H1 (cell line): Measurements from ENCODE around the gene RAP1GAP. TPM values are rescaled to one million over a fixed set of nuclear protein-coding genes. Genes with fewer than 3 reads are reported as not detected.

ENCODE experiments used
- CTCF ChIA-PET: fragments of 300-600 bp; sonication (Branson Sonifier 250); formaldehyde crosslinking; loops from one replicate; lab custom pipeline; 2021; ENCODE audit not compliant: partially characterized antibody; lab: Charles Lee
- POLR2A ChIA-PET: fragments of 300-600 bp; sonication (Branson Sonifier 250); formaldehyde crosslinking; loops from one replicate; lab custom pipeline; 2021; ENCODE audit warnings: inconsistent platforms; ENCODE audit not compliant: partially characterized antibody; lab: Charles Lee
- DNase-seq, 2 experiments: peaks; one replicate each; pipeline versions ENCODE4 v3.0.0 to v3.0.0-alpha.2; 2010 to 2022; ENCODE audit warnings: low spot score in 2 of 2, low read depth in 1 of 2, mixed read lengths in 1 of 2
- FAIRE-seq: peaks from 2 replicates; lab custom pipeline; 2011; peaks lifted over from hg19 to GRCh38; lab: Jason Lieb, UNC
- H2AFZ ChIP-seq: 2 replicates; pipeline ENCODE4 v1.8.1; 2012; ENCODE audit warnings: low read length, inconsistent platforms
- H2AK5ac ChIP-seq: 2 replicates; pipeline ENCODE4 v1.6.1; 2013; ENCODE audit warnings: low read depth, low read length
- H2BK120ac ChIP-seq: replicated peaks from 2 replicates; pipeline ENCODE3; 2013; ENCODE audit warnings: low read depth, low read length, inconsistent platforms
- H2BK12ac ChIP-seq: 2 replicates; pipeline ENCODE4 v1.6.1; 2013; ENCODE audit warnings: low read depth, low read length
- H2BK15ac ChIP-seq: 2 replicates; pipeline ENCODE4 v1.6.1; 2013; ENCODE audit warnings: low read length
- H2BK20ac ChIP-seq: 2 replicates; pipeline ENCODE4 v1.6.1; 2013; ENCODE audit warnings: low read length
- H2BK5ac ChIP-seq: 2 replicates; pipeline ENCODE4 v1.6.1; 2013; ENCODE audit warnings: low read depth, low read length
- H3K14ac ChIP-seq: 2 replicates; pipeline ENCODE4 v1.6.1; 2013; ENCODE audit warnings: inconsistent platforms; ENCODE audit not compliant: insufficient read length
- H3K18ac ChIP-seq: 2 replicates; pipeline ENCODE4 v1.6.1; 2013; ENCODE audit warnings: low read length; ENCODE audit errors: extremely low read depth
- H3K23ac ChIP-seq: 2 replicates; pipeline ENCODE4 v1.6.1; 2013; ENCODE audit warnings: inconsistent platforms; ENCODE audit not compliant: insufficient read length
- H3K23me2 ChIP-seq: 2 replicates; pipeline ENCODE4 v1.6.1; 2013; ENCODE audit warnings: low read depth, low read length
- H3K27ac ChIP-seq: 2 replicates; pipeline ENCODE4 v1.6.1; 2011; ENCODE audit warnings: low read depth, low read length, inconsistent platforms
- H3K27me3 ChIP-seq, 4 experiments: replicated peaks in 1 of 4; 1 replicate in 1 of 4; 2 replicates in 3 of 4; pipeline versions ENCODE4 v1.6.1 to v1.8.1; 2011 to 2013; ENCODE audit warnings: low read length in 3 of 4, mild to moderate bottlenecking in 3 of 4, inconsistent platforms in 2 of 4, mixed read lengths in 2 of 4, moderate library complexity in 1 of 4; ENCODE audit not compliant: control insufficient read depth in 3 of 4, insufficient read depth in 3 of 4; ENCODE audit errors: extremely low read depth in 1 of 4
- H3K36me3 ChIP-seq, 4 experiments: 2 replicates each; pipeline versions ENCODE4 v1.6.1 to v1.8.1; 2011 to 2013; ENCODE audit warnings: mild to moderate bottlenecking in 4 of 4, low read length in 3 of 4, moderate library complexity in 2 of 4, control low read depth in 1 of 4, inconsistent platforms in 1 of 4; ENCODE audit not compliant: insufficient read depth in 4 of 4, control insufficient read depth in 2 of 4
- H3K4ac ChIP-seq: replicated peaks from 2 replicates; pipeline ENCODE3; 2013; ENCODE audit warnings: low read length, low read depth, mixed read lengths, inconsistent platforms; ENCODE audit not compliant: insufficient read length
- H3K4me1 ChIP-seq, 4 experiments: replicated peaks in 1 of 4; 1 replicate in 1 of 4; 2 replicates in 3 of 4; pipeline versions ENCODE4 v1.6.1 to v1.8.1; 2011 to 2013; ENCODE audit warnings: low read length in 3 of 4, inconsistent platforms in 2 of 4, mixed read lengths in 1 of 4; ENCODE audit not compliant: insufficient read depth in 4 of 4, control insufficient read depth in 3 of 4
- H3K4me2 ChIP-seq, 2 experiments: 2 replicates each; pipeline versions ENCODE4 v1.6.1 to v1.8.1; 2011 to 2013; ENCODE audit warnings: low read depth in 2 of 2, low read length in 2 of 2, control low read depth in 1 of 2, inconsistent platforms in 1 of 2, mild to moderate bottlenecking in 1 of 2; ENCODE audit not compliant: insufficient read depth in 1 of 2
- H3K4me3 ChIP-seq, 4 experiments: fragments of 200-600, 300-600 bp in 1 of 4; sonication (generic), shearing (Covaris generic), sonication (Bioruptor Twin) in 1 of 4; 2 replicates each; pipeline versions ENCODE4 v1.5.1 to v1.8.1; 2011 to 2016; ENCODE audit warnings: low read length in 4 of 4, low read depth in 3 of 4, control low read depth in 2 of 4, inconsistent platforms in 2 of 4, mild to moderate bottlenecking in 2 of 4, mixed read lengths in 1 of 4, moderate library complexity in 1 of 4; ENCODE audit not compliant: insufficient read depth in 2 of 4; ENCODE audit errors: extremely low read depth in 1 of 4
- H3K56ac ChIP-seq: replicated peaks from 2 replicates; pipeline ENCODE3; 2013; ENCODE audit warnings: low read depth, mild to moderate bottlenecking, mixed read lengths, low read length, inconsistent platforms; ENCODE audit not compliant: insufficient read length
- H3K79me1 ChIP-seq: 2 replicates; pipeline ENCODE4 v1.6.1; 2013; ENCODE audit warnings: low read depth, low read length, control low read depth
- H3K79me2 ChIP-seq, 2 experiments: 2 replicates each; pipeline versions ENCODE4 v1.6.1 to v1.8.1; 2012 to 2013; ENCODE audit warnings: low read length in 2 of 2, mild to moderate bottlenecking in 2 of 2, inconsistent platforms in 1 of 2; ENCODE audit not compliant: insufficient read depth in 2 of 2, control insufficient read depth in 1 of 2
- H3K9ac ChIP-seq, 4 experiments: replicated peaks in 1 of 4; 1 replicate in 1 of 4; 2 replicates in 3 of 4; pipeline versions ENCODE4 v1.6.1 to v1.8.1; 2011 to 2013; ENCODE audit warnings: low read depth in 3 of 4, low read length in 3 of 4, control low read depth in 2 of 4, mild to moderate bottlenecking in 2 of 4, moderate library complexity in 2 of 4, inconsistent platforms in 1 of 4; ENCODE audit errors: extremely low read depth in 1 of 4
- H3K9me3 ChIP-seq, 2 experiments: 2 replicates each; pipeline versions ENCODE4 v1.6.1 to v1.8.1; 2012 to 2013; ENCODE audit warnings: mild to moderate bottlenecking in 2 of 2, moderate library complexity in 2 of 2, control low read depth in 1 of 2, inconsistent platforms in 1 of 2, low read depth in 1 of 2, low read length in 1 of 2, mixed read lengths in 1 of 2; ENCODE audit not compliant: insufficient read depth in 2 of 2
- H4K20me1 ChIP-seq, 2 experiments: replicated peaks in 1 of 2; 2 replicates each; pipeline versions ENCODE3 to v1.8.1; 2011 to 2013; ENCODE audit warnings: inconsistent platforms in 2 of 2, low read length in 2 of 2, mild to moderate bottlenecking in 1 of 2; ENCODE audit not compliant: insufficient read depth in 2 of 2, control insufficient read depth in 1 of 2
- H4K5ac ChIP-seq: 2 replicates; pipeline ENCODE4 v1.6.1; 2013; ENCODE audit warnings: low read length, low read depth, mixed read lengths, inconsistent platforms; ENCODE audit not compliant: insufficient read length
- H4K8ac ChIP-seq: 2 replicates; pipeline ENCODE4 v1.8.0; 2013; ENCODE audit warnings: mild to moderate bottlenecking, moderate library complexity, low read length, inconsistent platforms; ENCODE audit not compliant: insufficient read depth; ENCODE audit errors: extremely low read depth
- H4K91ac ChIP-seq: replicated peaks from 2 replicates; pipeline ENCODE3; 2013; ENCODE audit warnings: low read length, mixed read lengths, inconsistent platforms; ENCODE audit not compliant: insufficient read length
- BCL11A ChIP-seq, 2 experiments: IDR thresholded peaks; one replicate each; pipeline ENCODE4 v1.6.1; 2011; ENCODE audit warnings: low read depth in 2 of 2, low read length in 2 of 2, mild to moderate bottlenecking in 2 of 2
- BRCA1 ChIP-seq: IDR thresholded peaks from 2 replicates; pipeline ENCODE4 v1.6.1; 2012; ENCODE audit warnings: low read depth, low read length, improper control_type of control experiment
- CEBPB ChIP-seq: IDR thresholded peaks from 2 replicates; pipeline ENCODE4 v1.6.1; 2012; ENCODE audit warnings: low read depth, low read length
- CHD2 ChIP-seq: IDR thresholded peaks from 2 replicates; pipeline ENCODE4 v1.6.1; 2012; ENCODE audit warnings: low read length, improper control_type of control experiment
- EZH2 ChIP-seq: fragments of 200-600 bp; sonication (generic); IDR thresholded peaks from 2 replicates; pipeline ENCODE4 v1.7.1; 2012; ENCODE audit warnings: low read depth, mild to moderate bottlenecking, moderate library complexity, low read length, inconsistent platforms; ENCODE audit not compliant: severe bottlenecking
- NANOG ChIP-seq: IDR thresholded peaks from 2 replicates; pipeline ENCODE4 v1.6.1; 2011; ENCODE audit warnings: low read length, low read depth, mild to moderate bottlenecking, inconsistent platforms; ENCODE audit not compliant: insufficient read depth, poor library complexity, severe bottlenecking
- NRF1 ChIP-seq: IDR thresholded peaks from 2 replicates; pipeline ENCODE4 v1.6.1; 2011; ENCODE audit warnings: mild to moderate bottlenecking, low read depth, low read length, improper control_type of control experiment
- POU5F1 ChIP-seq: IDR thresholded peaks from 2 replicates; pipeline ENCODE4 v1.6.1; 2011; ENCODE audit warnings: low read depth, mild to moderate bottlenecking, low read length, moderate library complexity
- SP1 ChIP-seq: IDR thresholded peaks from 2 replicates; pipeline ENCODE4 v1.6.1; 2011; ENCODE audit warnings: low read depth, low read length
- SP4 ChIP-seq: IDR thresholded peaks from 2 replicates; pipeline ENCODE4 v1.6.1; 2012; ENCODE audit warnings: low read length, inconsistent platforms
- TEAD4 ChIP-seq: IDR thresholded peaks from 2 replicates; pipeline ENCODE4 v1.6.1; 2012; ENCODE audit warnings: low read depth, low read length, inconsistent platforms, mixed read lengths
- WGBS, 2 experiments: shearing (Covaris generic) in 1 of 2; methylation state at CpG; one replicate each; pipeline versions ENCODE4 v1.1.6 to v1.1.7; 2013 to 2015; ENCODE audit warnings: low lambda C conversion rate in 2 of 2, mixed read lengths in 2 of 2, inconsistent platforms in 1 of 2, low coverage in 1 of 2, missing lambda C conversion rate in 1 of 2; ENCODE audit not compliant: insufficient replicate concordance in 2 of 2, insufficient coverage in 1 of 2, insufficient read length in 1 of 2; ENCODE audit errors: extremely low coverage in 1 of 2, missing lambda C conversion rate in 1 of 2; 5-methylcytosine and 5-hydroxymethylcytosine counted together
- polyA plus RNA-seq, 7 experiments: library from polyadenylated mRNA; depleted of rRNA in 3 of 7; stranded (reverse) in 5 of 7; unstranded in 2 of 7; fragments of >200 nt in 5 of 7; fragments of 200-250 nt in 2 of 7; gene quantifications; 1 replicate in 5 of 7; 2 replicates in 1 of 7; 4 replicates in 1 of 7; pipeline versions ENCODE4 v1.2.1 to v1.2.3, GENCODE V29; 2011 to 2013; ENCODE audit warnings: missing spikeins in 2 of 7, mixed read lengths in 2 of 7
- total RNA-seq: library from RNA; stranded (reverse); fragmentation: NEBNext Ultra II Directional; extraction: Animal tissue kit (Norgen Biotek cat#: 25700); gene quantifications from 2 replicates; pipeline ENCODE4 v1.2.1, GENCODE V29; 2021
- TF ChIP-seq, protein P1 (sequence below), 3 experiments: IDR thresholded peaks; 1 replicate in 2 of 3; 2 replicates in 1 of 3; pipeline versions ENCODE4 v1.5.1 to v1.6.1; 2011; ENCODE audit warnings: low read length in 3 of 3, mild to moderate bottlenecking in 3 of 3, inconsistent platforms in 2 of 3, low read depth in 1 of 3, moderate library complexity in 1 of 3; ENCODE audit not compliant: insufficient read depth in 1 of 3; ENCODE audit errors: control extremely low read depth in 1 of 3

RAP1GAP gene
- total and polyA plus RNA-seq, 2 of the 8 experiments (the other 6 are each of a cell fraction or from before 2014, with no cell fraction given), result 8.4 TPM

DNA sequence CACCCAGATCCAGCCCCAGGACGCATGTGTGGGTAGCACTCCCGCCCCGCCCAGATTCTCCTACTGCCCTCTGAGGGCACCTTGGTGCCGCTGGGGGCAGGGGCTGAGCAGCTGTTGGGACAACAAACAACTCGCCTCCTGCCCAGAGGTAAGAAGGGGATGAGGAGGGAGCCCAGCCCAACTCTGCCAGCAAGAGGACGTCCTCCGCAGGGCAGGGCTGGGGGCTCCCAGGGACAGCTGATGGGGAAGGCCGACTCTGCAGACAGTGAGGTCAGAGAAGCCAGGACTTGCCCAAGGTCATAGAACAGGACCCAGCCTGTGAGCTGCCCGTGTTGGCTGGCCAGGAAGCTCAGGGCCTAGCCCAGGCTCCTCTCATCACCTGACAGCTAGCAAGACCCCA is 18.8 kb downstream of the RAP1GAP start:
- ChIA-PET CTCF (interaction anchor here (0.7 to 1.0 kb wide), 3 partner anchors 10 to 48 kb away, joined by 3 to 4 read pairs (median 3); no protein-coding TSS in a partner anchor), POLR2A (interaction anchor here (0.7 to 1.4 kb wide), 2 partner anchors 9 to 134 kb away, joined by 5 to 7 read pairs; no protein-coding TSS in a partner anchor)
- Histone ChIP-seq H3K9ac (no peak overlapping the region), H3K14ac (no peak overlapping the region), H3K36me3 (no peaks in the 10 kb centered on the region), H2BK120ac (no peak overlapping the region), H3K4me1 (peaks cover 0 to 19% (median 9%) of the 10 kb centered on the region in 4 experiments; a peak in 6 of 7 replicates), H4K8ac (no peak overlapping the region), H2BK5ac (no peak overlapping the region), H3K79me2 (no peaks in the 10 kb centered on the region), H3K23ac (no peak overlapping the region), H2BK20ac (no peak overlapping the region), H3K27ac (no peak overlapping the region), H3K4me2 (no peak overlapping the region; a peak in 1 of 4 replicates), H4K20me1 (peaks cover 0 to 2% of the 10 kb centered on the region in 2 experiments), H3K27me3 (peaks cover 0 to 16% (median 8%) of the 10 kb centered on the region in 4 experiments; a peak in 3 of 7 replicates), H3K4ac (no peak overlapping the region), H3K23me2 (peaks cover 7% of the 10 kb centered on the region; the same call in 1 of the 2 replicates), H3K4me3 (no peak overlapping the region), H2BK12ac (no peak overlapping the region), H3K18ac (no peak overlapping the region), H2AK5ac (no peak overlapping the region), H2AFZ (no peak overlapping the region), H3K9me3 (no peaks in the 10 kb centered on the region), H3K79me1 (no peaks in the 10 kb centered on the region; the same call in 1 of the 2 replicates), H2BK15ac (no peak overlapping the region), H4K5ac (no peak overlapping the region), H4K91ac (no peak overlapping the region), H3K56ac (no peak overlapping the region)
- WGBS, 2 experiments, result 85% methylated on average over 9 of the region's 9 CpGs; no CpG with 5 or more reads in 1 of the 2 experiments
- no peak for DNase-seq
- no peak for FAIRE-seq
- TF ChIP-seq POU5F1 (no peak), BCL11A (IDR thresholded peaks at IDR 0.05; ENCODE audit: low read depth in 2 of 2, low read length in 2 of 2) (no peak), SP1 (no peak), CHD2 (no peak), BRCA1 (no peak), TEAD4 (no peak), CEBPB (no peak), NANOG (no peak), EZH2 (no peak), NRF1 (no peak), SP4 (no peak)
- TF ChIP-seq, protein P1, sequence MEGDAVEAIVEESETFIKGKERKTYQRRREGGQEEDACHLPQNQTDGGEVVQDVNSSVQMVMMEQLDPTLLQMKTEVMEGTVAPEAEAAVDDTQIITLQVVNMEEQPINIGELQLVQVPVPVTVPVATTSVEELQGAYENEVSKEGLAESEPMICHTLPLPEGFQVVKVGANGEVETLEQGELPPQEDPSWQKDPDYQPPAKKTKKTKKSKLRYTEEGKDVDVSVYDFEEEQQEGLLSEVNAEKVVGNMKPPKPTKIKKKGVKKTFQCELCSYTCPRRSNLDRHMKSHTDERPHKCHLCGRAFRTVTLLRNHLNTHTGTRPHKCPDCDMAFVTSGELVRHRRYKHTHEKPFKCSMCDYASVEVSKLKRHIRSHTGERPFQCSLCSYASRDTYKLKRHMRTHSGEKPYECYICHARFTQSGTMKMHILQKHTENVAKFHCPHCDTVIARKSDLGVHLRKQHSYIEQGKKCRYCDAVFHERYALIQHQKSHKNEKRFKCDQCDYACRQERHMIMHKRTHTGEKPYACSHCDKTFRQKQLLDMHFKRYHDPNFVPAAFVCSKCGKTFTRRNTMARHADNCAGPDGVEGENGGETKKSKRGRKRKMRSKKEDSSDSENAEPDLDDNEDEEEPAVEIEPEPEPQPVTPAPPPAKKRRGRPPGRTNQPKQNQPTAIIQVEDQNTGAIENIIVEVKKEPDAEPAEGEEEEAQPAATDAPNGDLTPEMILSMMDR (IDR thresholded peaks at IDR 0.05; ENCODE audit: control extremely low read depth in 1 of 3, insufficient read depth in 1 of 3, low read depth in 1 of 3, low read length in 3 of 3), result no peak
